Transverse colon (tissue), 4 donors: ENCODE data around the gene GAB1. TPM values are rescaled to one million over a fixed set of nuclear protein-coding genes. Genes with fewer than 3 reads are reported as not detected.

Experiments
- DNase-seq: peaks from one replicate; pipeline ENCODE4 v3.0.0-alpha.2; 2019
- H3K27ac ChIP-seq, 4 donors: fragments of 200-600 bp; sonication (generic); 2 replicates each; pipeline ENCODE4 v1.5.1; 2016 to 2018; ENCODE audit warnings: inconsistent platforms in 4 of 4
- H3K27me3 ChIP-seq: fragments of 200-600 bp; sonication (generic); 2 replicates; pipeline ENCODE4 v1.5.1; 2017; ENCODE audit warnings: inconsistent platforms
- H3K36me3 ChIP-seq, 4 donors: fragments of 200-600 bp; sonication (generic); 2 replicates each; pipeline ENCODE4 v1.5.1; 2017 to 2019; ENCODE audit warnings: inconsistent platforms in 4 of 4
- H3K4me1 ChIP-seq, 4 donors: fragments of 200-600 bp; sonication (generic); 2 replicates each; pipeline ENCODE4 v1.5.1; 2017 to 2020; ENCODE audit warnings: inconsistent platforms in 4 of 4
- H3K4me3 ChIP-seq, 4 donors: fragments of 200-600 bp; sonication (generic); 1 replicate in 1 of 4; 2 replicates in 3 of 4; pipeline versions ENCODE4 v1.5.1 to v1.6.1; 2017 to 2019; ENCODE audit warnings: inconsistent platforms in 4 of 4
- H3K9me3 ChIP-seq, 2 donors: fragments of 200-600 bp; sonication (generic); 2 replicates each; pipeline ENCODE4 v1.5.1; 2017 to 2019; ENCODE audit warnings: inconsistent platforms in 2 of 2
- EP300 ChIP-seq: sonication (generic); formaldehyde crosslinking; IDR thresholded peaks from one replicate; pipeline ENCODE4 v1.6.1; 2017; ENCODE audit warnings: antibody characterized with exemption, low read depth
- POLR2A ChIP-seq: fragments of 450-650 bp; IDR thresholded peaks from one replicate; pipeline ENCODE4 v1.6.1; 2016; ENCODE audit warnings: antibody characterized with exemption, mild to moderate bottlenecking, moderate library complexity
- POLR2AphosphoS5 ChIP-seq, 3 donors: sonication (generic); formaldehyde crosslinking; IDR thresholded peaks; one replicate each; pipeline ENCODE4 v1.6.1; 2016; ENCODE audit warnings: antibody characterized with exemption in 3 of 3
- WGBS, 2 donors: methylation state at CpG; one replicate each; pipeline ENCODE4 v1.1.5; 2018; ENCODE audit warnings: low coverage in 1 of 2; 5-methylcytosine and 5-hydroxymethylcytosine counted together
- in situ Hi-C, 4 donors: fragments of 200-750 bp; cut with MboI; loops; one replicate each; pipeline versions ENCODE4 v1.15.0 to v1.15.1; 2017; ENCODE audit warnings: low sequenced_read_pairs in 3 of 4, low pct_ligation_motif_present in 1 of 4, low pct_unique_long_range_greater_than_20kb in 1 of 4
- intact Hi-C: fragments of 100-400 bp; cut with DNase I; formaldehyde crosslinking; loops from one replicate; pipeline ENCODE4 v1.15.1; 2023; ENCODE audit warnings: low total_unique reads
- total RNA-seq, 4 donors: library from RNA; depleted of rRNA; stranded (reverse); fragments of >200 nt; gene quantifications; one replicate each; pipeline ENCODE4 v1.1.0, GENCODE V29; 2016
- TF ChIP-seq, protein P1 (sequence below), 5 experiments: fragments of 200-600 bp in 3 of 5; fragments of 450-650 bp in 2 of 5; sonication (generic) in 3 of 5; IDR thresholded peaks; 1 replicate in 2 of 5; 2 replicates in 3 of 5; pipeline ENCODE4 v1.5.1; 2016 to 2017; ENCODE audit warnings: antibody characterized with exemption in 5 of 5, inconsistent platforms in 3 of 5, mild to moderate bottlenecking in 2 of 5, moderate library complexity in 1 of 5

Gene GAB1
- total RNA-seq, 4 donors from 2014 or later = 33.0 to 72.7 (median 62.2) TPM

DNA sequence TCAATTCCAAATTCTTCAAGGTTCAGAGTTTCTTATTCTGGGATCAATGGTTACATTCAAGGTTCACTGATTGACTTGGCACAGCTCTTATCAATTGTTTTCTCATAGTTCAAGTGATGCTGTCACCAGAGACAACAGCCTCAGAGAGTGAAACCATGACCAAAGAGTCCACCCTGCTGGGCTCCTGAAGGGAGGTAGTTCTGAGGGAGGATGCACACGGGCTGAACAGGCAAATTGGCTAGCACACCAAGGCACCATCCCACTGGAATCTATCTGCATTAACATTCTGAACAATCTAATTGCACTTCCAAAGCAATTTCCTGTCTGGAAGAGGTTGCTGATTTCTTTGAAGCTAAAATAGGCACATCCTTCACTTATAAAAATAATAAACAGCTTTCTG is 16.6 kb upstream of the GAB1 start:
- in situ Hi-C loops = loop anchor here in 1 of 4 donors (10.0 kb wide), 1 partner anchor 165 kb away; no protein-coding TSS in a partner anchor
- H3K27ac ChIP-seq = no peak overlapping the region
- H3K4me3 ChIP-seq = no peak overlapping the region
- H3K4me1 ChIP-seq = peaks cover 0 to 3% (median 0%) of the 10 kb centered on the region in 4 donors
- DNase-seq = no peak
- no peaks in the 10 kb centered on the region for H3K36me3 ChIP-seq
- WGBS, 2 donors = 0 to 32% methylated on average over 1 of the region's 1 CpG
- H3K27me3 ChIP-seq = no peaks in the 10 kb centered on the region
- intact Hi-C loops = no loop called here
- no peaks in the 10 kb centered on the region for H3K9me3 ChIP-seq
- TF ChIP-seq EP300 (no peak), POLR2AphosphoS5 (IDR thresholded peaks at IDR 0.05) (no peak), POLR2A (no peak)
- TF ChIP-seq, protein P1, sequence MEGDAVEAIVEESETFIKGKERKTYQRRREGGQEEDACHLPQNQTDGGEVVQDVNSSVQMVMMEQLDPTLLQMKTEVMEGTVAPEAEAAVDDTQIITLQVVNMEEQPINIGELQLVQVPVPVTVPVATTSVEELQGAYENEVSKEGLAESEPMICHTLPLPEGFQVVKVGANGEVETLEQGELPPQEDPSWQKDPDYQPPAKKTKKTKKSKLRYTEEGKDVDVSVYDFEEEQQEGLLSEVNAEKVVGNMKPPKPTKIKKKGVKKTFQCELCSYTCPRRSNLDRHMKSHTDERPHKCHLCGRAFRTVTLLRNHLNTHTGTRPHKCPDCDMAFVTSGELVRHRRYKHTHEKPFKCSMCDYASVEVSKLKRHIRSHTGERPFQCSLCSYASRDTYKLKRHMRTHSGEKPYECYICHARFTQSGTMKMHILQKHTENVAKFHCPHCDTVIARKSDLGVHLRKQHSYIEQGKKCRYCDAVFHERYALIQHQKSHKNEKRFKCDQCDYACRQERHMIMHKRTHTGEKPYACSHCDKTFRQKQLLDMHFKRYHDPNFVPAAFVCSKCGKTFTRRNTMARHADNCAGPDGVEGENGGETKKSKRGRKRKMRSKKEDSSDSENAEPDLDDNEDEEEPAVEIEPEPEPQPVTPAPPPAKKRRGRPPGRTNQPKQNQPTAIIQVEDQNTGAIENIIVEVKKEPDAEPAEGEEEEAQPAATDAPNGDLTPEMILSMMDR (IDR thresholded peaks at IDR 0.05) = no peak

DNA sequence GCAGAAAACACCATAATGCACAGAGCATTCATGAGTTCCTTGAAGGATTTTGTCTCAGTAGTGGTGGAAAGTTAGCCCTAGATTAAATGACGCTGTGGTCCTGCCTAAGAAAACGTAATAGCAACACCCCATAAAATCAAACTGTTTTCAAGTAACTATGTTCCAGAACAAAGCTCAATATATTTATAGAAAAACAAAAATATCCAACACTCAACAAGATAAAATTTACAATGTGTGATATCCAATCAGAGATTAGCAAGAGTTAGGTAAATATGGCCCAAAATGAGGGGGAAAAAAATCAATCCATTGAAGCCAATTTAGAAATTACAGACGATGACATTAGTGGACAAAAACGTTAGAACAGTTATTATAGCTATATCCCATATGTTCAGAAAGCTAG is 9.9 kb upstream of the GAB1 start:
- in situ Hi-C loops = loop anchor here in 1 of 4 donors (10.0 kb wide), 1 partner anchor 158 kb away; no protein-coding TSS in a partner anchor
- TF ChIP-seq, protein P1 (IDR thresholded peaks at IDR 0.05) = no peak
- no peaks in the 10 kb centered on the region for H3K4me1 ChIP-seq
- H3K27ac ChIP-seq = no peak overlapping the region
- DNase-seq = no peak
- no peaks in the 10 kb centered on the region for H3K36me3 ChIP-seq
- WGBS, 2 donors = 85 to 88% methylated on average over 3 to 4 of the region's 4 CpGs
- H3K4me3 ChIP-seq = no peak overlapping the region
- H3K27me3 ChIP-seq = no peaks in the 10 kb centered on the region
- no peaks in the 10 kb centered on the region for H3K9me3 ChIP-seq
- intact Hi-C loops = no loop called here

DNA sequence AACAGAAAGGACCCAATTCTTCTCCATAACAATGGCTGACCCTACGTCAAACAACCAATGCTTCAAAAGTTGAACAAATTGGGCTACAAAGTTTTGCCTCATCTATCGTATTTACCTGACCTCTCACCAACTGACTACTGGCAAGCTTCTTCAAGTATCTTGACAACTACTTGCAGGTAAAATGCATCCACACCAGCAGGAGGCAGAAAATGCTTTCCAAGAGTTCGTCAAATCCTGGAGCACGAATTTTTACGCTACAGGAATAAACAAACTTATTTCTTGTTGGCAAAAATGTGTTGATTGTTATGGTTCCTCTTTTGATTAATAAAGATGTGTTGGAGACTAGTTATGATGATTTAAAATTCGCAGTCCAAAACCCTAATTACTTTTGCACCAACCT is 6.7 kb upstream of the GAB1 start:
- no peaks in the 10 kb centered on the region for H3K27me3 ChIP-seq
- no peak for DNase-seq
- H3K36me3 ChIP-seq = no peaks in the 10 kb centered on the region
- H3K4me3 ChIP-seq = no peak overlapping the region
- TF ChIP-seq POLR2AphosphoS5 (IDR thresholded peaks at IDR 0.05) (no peak), POLR2A (no peak), EP300 (no peak)
- TF ChIP-seq, protein P1 (IDR thresholded peaks at IDR 0.05) = no peak
- in situ Hi-C loops (loop anchor here in 1 of 4 donors (10.0 kb wide), 1 partner anchor 155 kb away; no protein-coding TSS in a partner anchor), intact Hi-C loops (loop anchor here (10.0 kb wide), 1 partner anchor 145 kb away; no protein-coding TSS in a partner anchor)
- WGBS, 2 donors = 85 to 95% methylated on average over 4 to 6 of the region's 6 CpGs
- peaks cover 0 to 5% (median 0%) of the 10 kb centered on the region in 4 donors for H3K4me1 ChIP-seq
- no peak overlapping the region for H3K27ac ChIP-seq
- H3K9me3 ChIP-seq = no peaks in the 10 kb centered on the region

DNA sequence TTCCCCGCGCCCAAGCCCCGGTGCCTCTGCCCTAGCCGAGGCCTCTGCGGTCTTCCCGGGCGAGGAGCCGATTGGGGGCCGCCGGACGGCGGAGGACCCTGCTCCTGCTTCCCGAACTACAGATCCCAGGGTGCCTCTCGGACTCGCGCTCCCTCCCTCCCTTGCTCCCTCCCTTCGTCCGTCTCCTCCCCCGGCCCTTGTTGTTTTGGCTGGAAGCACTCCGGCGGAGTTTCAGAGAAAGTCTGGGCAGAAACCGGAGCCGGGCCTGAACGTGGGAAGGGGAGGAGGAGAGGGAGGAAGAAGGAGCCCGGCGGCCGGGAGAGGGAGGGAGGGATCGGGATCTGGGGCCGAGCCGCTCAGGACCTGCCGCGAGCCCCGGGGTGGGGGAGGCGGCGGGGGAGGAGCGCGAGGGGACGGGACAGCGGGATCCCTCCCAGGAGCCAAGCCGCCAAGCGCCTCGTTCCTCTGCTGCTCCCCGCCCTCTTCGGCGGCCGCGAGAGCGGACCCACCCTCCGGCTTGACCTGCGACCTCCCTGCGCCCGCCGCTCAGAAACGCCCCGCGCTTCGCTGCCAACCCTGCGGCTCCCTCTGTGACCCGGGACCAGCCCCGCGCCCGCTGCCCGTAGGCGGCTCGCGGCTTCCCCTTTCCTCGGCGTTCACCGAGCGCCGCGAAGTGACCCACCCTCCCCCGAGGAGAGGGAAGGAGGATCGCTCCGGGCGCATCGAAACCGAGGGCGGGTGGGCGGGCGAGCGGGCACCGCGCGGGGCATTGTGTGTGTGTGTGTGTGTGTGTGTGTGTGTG is 496 bp upstream of the GAB1 start:
- TF ChIP-seq POLR2AphosphoS5 (IDR thresholded peaks at IDR 0.05) = peak; percentile 35 to 84 (median 54)
- TF ChIP-seq POLR2A = peak; percentile 65
- TF ChIP-seq, protein P1 (IDR thresholded peaks at IDR 0.05) = no peak
- no peak for TF ChIP-seq EP300
- peak overlapping the region; percentile 54 to 93 (median 86) for H3K4me3 ChIP-seq
- H3K36me3 ChIP-seq = no peaks in the 10 kb centered on the region
- DNase-seq = peak; percentile 92
- H3K4me1 ChIP-seq = peaks cover 17 to 38% (median 31%) of the 10 kb centered on the region in 4 donors
- no peaks in the 10 kb centered on the region for H3K27me3 ChIP-seq
- intact Hi-C loops = loop anchor here (5.0 to 10.0 kb wide), 2 partner anchors 119 to 139 kb away; no protein-coding TSS in a partner anchor
- WGBS, 2 donors = 1% methylated on average over 58 of the region's 85 CpGs; no CpG with 5 or more reads in 1 of the 2 donors
- peak overlapping the region; percentile 95 to 97 (median 96) for H3K27ac ChIP-seq
- H3K9me3 ChIP-seq = no peaks in the 10 kb centered on the region
- in situ Hi-C loops = no loop called here
